ENCODE data around the gene MMS19.

DNA sequence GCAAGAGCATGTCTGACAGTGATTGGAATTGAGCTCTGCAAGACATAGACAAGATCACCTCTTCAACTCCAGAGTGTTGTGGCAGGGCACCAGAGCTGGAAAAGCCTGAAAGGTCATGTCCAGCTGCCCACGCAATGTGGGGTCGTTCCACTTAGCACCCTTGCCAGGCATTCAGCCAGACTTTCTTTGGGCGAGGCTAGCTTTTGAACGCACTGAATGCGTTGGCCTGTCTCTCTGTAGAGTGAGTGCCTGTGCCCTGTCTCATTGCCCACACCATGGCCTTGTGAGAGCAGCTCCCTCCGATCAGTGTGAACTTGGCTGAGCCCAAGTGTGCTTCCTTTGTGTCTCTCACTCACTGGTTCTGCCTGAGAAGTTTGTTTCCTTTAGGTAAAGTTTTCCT lies 23.8 kb upstream of the MMS19 start:
- TF ChIP-seq, protein P1, sequence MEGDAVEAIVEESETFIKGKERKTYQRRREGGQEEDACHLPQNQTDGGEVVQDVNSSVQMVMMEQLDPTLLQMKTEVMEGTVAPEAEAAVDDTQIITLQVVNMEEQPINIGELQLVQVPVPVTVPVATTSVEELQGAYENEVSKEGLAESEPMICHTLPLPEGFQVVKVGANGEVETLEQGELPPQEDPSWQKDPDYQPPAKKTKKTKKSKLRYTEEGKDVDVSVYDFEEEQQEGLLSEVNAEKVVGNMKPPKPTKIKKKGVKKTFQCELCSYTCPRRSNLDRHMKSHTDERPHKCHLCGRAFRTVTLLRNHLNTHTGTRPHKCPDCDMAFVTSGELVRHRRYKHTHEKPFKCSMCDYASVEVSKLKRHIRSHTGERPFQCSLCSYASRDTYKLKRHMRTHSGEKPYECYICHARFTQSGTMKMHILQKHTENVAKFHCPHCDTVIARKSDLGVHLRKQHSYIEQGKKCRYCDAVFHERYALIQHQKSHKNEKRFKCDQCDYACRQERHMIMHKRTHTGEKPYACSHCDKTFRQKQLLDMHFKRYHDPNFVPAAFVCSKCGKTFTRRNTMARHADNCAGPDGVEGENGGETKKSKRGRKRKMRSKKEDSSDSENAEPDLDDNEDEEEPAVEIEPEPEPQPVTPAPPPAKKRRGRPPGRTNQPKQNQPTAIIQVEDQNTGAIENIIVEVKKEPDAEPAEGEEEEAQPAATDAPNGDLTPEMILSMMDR (IDR thresholded peaks at IDR 0.05) = no peak
- no peak for TF ChIP-seq POLR2A (IDR thresholded peaks at IDR 0.05)

All from vagina (tissue), 2 donors.